ENCODE data around the gene PCDH15. TPM values are rescaled to one million over a fixed set of nuclear protein-coding genes. Genes with fewer than 3 reads are reported as not detected.

The PCDH15 gene
- total and polyA plus RNA-seq, 4 donors: 0.03 to 16.9 (median 0.88) TPM

GRCh38 chr10:54368984-54369383 is 432.0 kb downstream of the PCDH15 start:
- no peaks in the 10 kb centered on the region for H3K27me3 ChIP-seq (ENCODE audit: control insufficient read depth in 3 of 3, insufficient read depth in 3 of 3, low read length in 2 of 3)
- H3K27ac ChIP-seq (ENCODE audit: low read depth in 1 of 2, low read length in 1 of 2): no peak overlapping the region
- H3K4me1 ChIP-seq (ENCODE audit: control insufficient read depth in 5 of 5, insufficient read depth in 5 of 5, low read length in 5 of 5): no peaks in the 10 kb centered on the region
- H3K36me3 ChIP-seq (ENCODE audit: control insufficient read depth in 4 of 4, insufficient read depth in 4 of 4, low read length in 4 of 4): no peaks in the 10 kb centered on the region
- no peak overlapping the region for H3K4me3 ChIP-seq
- DNase-seq (no peak), ATAC-seq (ENCODE audit: insufficient read depth, low FRiP score) (no peak)
- no peak overlapping the region for H3K9ac ChIP-seq (ENCODE audit: insufficient read depth in 1 of 2, low read length in 2 of 2)
- WGBS, 2 donors: 88 to 89% methylated on average over 3 of the region's 3 CpGs
- TF ChIP-seq, protein P1, sequence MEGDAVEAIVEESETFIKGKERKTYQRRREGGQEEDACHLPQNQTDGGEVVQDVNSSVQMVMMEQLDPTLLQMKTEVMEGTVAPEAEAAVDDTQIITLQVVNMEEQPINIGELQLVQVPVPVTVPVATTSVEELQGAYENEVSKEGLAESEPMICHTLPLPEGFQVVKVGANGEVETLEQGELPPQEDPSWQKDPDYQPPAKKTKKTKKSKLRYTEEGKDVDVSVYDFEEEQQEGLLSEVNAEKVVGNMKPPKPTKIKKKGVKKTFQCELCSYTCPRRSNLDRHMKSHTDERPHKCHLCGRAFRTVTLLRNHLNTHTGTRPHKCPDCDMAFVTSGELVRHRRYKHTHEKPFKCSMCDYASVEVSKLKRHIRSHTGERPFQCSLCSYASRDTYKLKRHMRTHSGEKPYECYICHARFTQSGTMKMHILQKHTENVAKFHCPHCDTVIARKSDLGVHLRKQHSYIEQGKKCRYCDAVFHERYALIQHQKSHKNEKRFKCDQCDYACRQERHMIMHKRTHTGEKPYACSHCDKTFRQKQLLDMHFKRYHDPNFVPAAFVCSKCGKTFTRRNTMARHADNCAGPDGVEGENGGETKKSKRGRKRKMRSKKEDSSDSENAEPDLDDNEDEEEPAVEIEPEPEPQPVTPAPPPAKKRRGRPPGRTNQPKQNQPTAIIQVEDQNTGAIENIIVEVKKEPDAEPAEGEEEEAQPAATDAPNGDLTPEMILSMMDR (IDR thresholded peaks at IDR 0.05; ENCODE audit: control extremely low read depth, extremely low read depth): no peak
- no peaks in the 10 kb centered on the region for H3K9me3 ChIP-seq (ENCODE audit: control insufficient read depth in 4 of 4, insufficient read depth in 3 of 4, low read length in 3 of 4)

DNA sequence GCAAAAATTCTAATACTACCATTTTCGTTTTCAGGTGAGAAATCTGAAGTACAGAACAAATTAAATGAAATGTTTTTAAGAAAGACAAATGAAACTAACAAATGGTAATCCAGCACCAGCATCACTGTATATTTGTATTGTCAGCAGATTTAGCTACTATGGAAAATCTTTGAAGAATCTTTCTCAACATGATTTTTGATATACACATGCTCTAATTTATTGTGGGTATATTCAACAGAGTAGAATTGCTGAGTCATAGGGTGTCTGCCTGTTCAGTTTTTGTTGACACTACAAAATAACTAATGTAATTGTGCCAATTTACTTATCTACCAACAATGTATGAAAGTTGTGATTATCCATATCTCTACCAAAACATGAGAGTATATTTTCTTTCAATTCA is 437.6 kb downstream of the PCDH15 start:
- ATAC-seq (ENCODE audit: insufficient read depth, low FRiP score) (no peak), DNase-seq (no peak)
- WGBS, 2 donors: 59 to 78% methylated on average over 1 of the region's 1 CpG
- Histone ChIP-seq H3K9ac (ENCODE audit: insufficient read depth in 1 of 2, low read length in 2 of 2) (no peak overlapping the region), H3K27me3 (ENCODE audit: control insufficient read depth in 3 of 3, insufficient read depth in 3 of 3, low read length in 2 of 3) (no peaks in the 10 kb centered on the region), H3K27ac (ENCODE audit: low read depth in 1 of 2, low read length in 1 of 2) (no peak overlapping the region), H3K9me3 (ENCODE audit: control insufficient read depth in 4 of 4, insufficient read depth in 3 of 4, low read length in 3 of 4) (no peaks in the 10 kb centered on the region), H3K4me1 (ENCODE audit: control insufficient read depth in 5 of 5, insufficient read depth in 5 of 5, low read length in 5 of 5) (no peaks in the 10 kb centered on the region), H3K4me3 (no peak overlapping the region), H3K36me3 (ENCODE audit: control insufficient read depth in 4 of 4, insufficient read depth in 4 of 4, low read length in 4 of 4) (no peaks in the 10 kb centered on the region)
- TF ChIP-seq, protein P1 (IDR thresholded peaks at IDR 0.05; ENCODE audit: control extremely low read depth, extremely low read depth): no peak

DNA sequence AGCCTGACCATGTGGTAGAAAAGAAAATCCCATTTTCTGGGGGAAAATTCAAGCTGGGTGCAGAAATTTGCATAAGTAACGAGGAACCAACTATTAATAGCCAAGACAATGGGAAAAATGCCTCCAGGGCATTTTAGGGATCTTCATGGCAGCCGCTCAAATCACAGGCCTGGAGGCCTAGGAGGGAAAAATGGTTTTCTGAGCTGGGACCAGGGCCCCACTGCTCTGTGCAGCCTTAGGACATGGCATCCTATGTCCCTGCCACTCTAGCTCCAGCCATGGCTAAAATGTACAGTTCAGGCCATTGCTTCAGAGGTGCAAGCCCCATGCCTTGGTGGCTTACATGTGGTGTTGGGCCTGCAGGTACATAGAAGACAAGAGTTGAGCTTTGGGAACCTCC is 459.0 kb downstream of the PCDH15 start:
- WGBS, 2 donors: 62 to 86% methylated on average over 2 of the region's 2 CpGs

More for the DNA sequence above, 459.0 kb downstream of the PCDH15 start:
- no peak overlapping the region for H3K9ac ChIP-seq (ENCODE audit: insufficient read depth in 1 of 2, low read length in 2 of 2)
- H3K4me3 ChIP-seq: no peak overlapping the region
- ATAC-seq (ENCODE audit: insufficient read depth, low FRiP score): no peak
- peaks cover 0 to 3% (median 0%) of the 10 kb centered on the region in 5 donors for H3K4me1 ChIP-seq (ENCODE audit: control insufficient read depth in 5 of 5, insufficient read depth in 5 of 5, low read length in 5 of 5)
- no peaks in the 10 kb centered on the region for H3K36me3 ChIP-seq (ENCODE audit: control insufficient read depth in 4 of 4, insufficient read depth in 4 of 4, low read length in 4 of 4)
- no peak overlapping the region for H3K27ac ChIP-seq (ENCODE audit: low read depth in 1 of 2, low read length in 1 of 2)
- TF ChIP-seq, protein P1 (IDR thresholded peaks at IDR 0.05; ENCODE audit: control extremely low read depth, extremely low read depth): no peak
- H3K27me3 ChIP-seq (ENCODE audit: control insufficient read depth in 3 of 3, insufficient read depth in 3 of 3, low read length in 2 of 3): no peaks in the 10 kb centered on the region
- DNase-seq: no peak
- peaks cover 0 to 11% (median 2%) of the 10 kb centered on the region in 4 donors for H3K9me3 ChIP-seq (ENCODE audit: control insufficient read depth in 4 of 4, insufficient read depth in 3 of 4, low read length in 3 of 4)

All from lung (tissue), 12 donors.